HG03432 (cell line): ENCODE results near the gene PLGLB2.
"Not testable (repeated sequence)": the region's sequence is repeated elsewhere in the genome, so short reads cannot be mapped to it uniquely, and the experiment has no call there.

Source experiments
- ATAC-seq: cut with Tn5 transposase; IDR thresholded peaks from one replicate; pipeline ENCODE4 v1.9.1; 2021; ENCODE audit warnings: mild to moderate bottlenecking, moderate library complexity; ENCODE audit not compliant: unreplicated experiment

PLGLB2 gene

GRCh38 chr2:87747791-87748190 lies at the start of gene PLGLB2:
TSS of gene PLGLB2 (plus strand) at chr2:87748087. CDS start at chr2:87748154, 67 bp downstream.
- ATAC-seq = not testable (repeated sequence)

- ATAC-seq = not testable (repeated sequence)
These were observed 43.1 kb upstream of the PLGLB2 start for GRCh38 chr2:87704572-87705323.

GRCh38 chr2:87708368-87708767 lies 39.5 kb upstream of the PLGLB2 start:
- not testable (repeated sequence) for ATAC-seq

GRCh38 chr2:87727940-87728599 lies 19.8 kb upstream of the PLGLB2 start:
- not testable (repeated sequence) for ATAC-seq

GRCh38 chr2:87740928-87741327 lies 7.0 kb upstream of the PLGLB2 start:
- ATAC-seq = not testable (repeated sequence)

GRCh38 chr2:87742393-87743108 lies 5.3 kb upstream of the PLGLB2 start:
- ATAC-seq = not testable (repeated sequence)

- not testable (repeated sequence) for ATAC-seq
These were observed 4.2 kb upstream of the PLGLB2 start for GRCh38 chr2:87743638-87744037.

GRCh38 chr2:87745353-87745951 lies 2.4 kb upstream of the PLGLB2 start:
- ATAC-seq = not testable (repeated sequence)

GRCh38 chr2:87748524-87748923 lies 637 bp downstream of the PLGLB2 start:
- not testable (repeated sequence) for ATAC-seq

GRCh38 chr2:87750560-87750959 lies 2.7 kb downstream of the PLGLB2 start:
- ATAC-seq = not testable (repeated sequence)

GRCh38 chr2:87754759-87755158 lies 6.9 kb downstream of the PLGLB2 start:
- ATAC-seq = not testable (repeated sequence)
